ENCODE measurements around the gene FOXC1. TPM values are rescaled to one million over a fixed set of nuclear protein-coding genes. Genes with fewer than 3 reads are reported as not detected.

FOXC1 gene
- total and polyA plus RNA-seq, 2 experiments from 2014 or later, result 0.10 to 0.13 TPM

GRCh38 chr6:1643830-1644445 is 34.2 kb downstream of the FOXC1 start:
- no peak for DNase-seq (ENCODE audit: low spot score)

DNA sequence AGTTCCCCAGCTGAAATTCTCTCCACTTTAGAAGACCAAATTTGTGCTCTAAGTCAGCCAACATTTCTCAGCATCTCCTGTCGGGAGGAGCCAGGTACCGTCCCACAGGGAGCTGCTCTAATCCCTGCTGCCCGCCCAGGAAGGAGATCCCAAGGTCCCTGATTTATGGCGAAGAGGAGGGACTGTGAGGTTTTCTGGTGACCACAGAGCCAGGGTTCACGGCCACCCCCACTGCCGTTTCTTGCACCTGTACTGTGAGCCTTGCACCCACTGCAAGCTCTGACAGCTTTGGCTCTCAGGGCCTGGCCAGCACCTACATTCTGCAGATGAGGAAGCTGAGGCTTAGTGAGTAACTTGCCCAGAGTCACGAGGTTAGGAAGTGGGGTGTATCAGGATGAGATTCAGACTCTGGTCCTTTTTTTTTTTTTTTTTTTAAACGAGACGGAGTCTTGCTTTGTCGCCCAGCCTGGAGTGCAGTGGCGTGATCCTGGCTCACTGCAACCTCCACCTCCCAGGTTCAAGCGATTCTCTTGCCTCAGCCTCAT is 34.9 kb downstream of the FOXC1 start:
- Histone ChIP-seq H3K27me3 (ENCODE audit: insufficient read depth) (no peaks in the 10 kb centered on the region), H4K20me1 (replicated peaks; ENCODE audit: insufficient read depth) (no peaks in the 10 kb centered on the region), H3K79me2 (replicated peaks; ENCODE audit: insufficient read depth) (no peaks in the 10 kb centered on the region), H3F3A (replicated peaks; ENCODE audit: low read depth) (no peaks in the 10 kb centered on the region), H2AFZ (no peak overlapping the region), H3K4me1 (ENCODE audit: insufficient read depth) (no peaks in the 10 kb centered on the region), H3K9me2 (ENCODE audit: insufficient read depth) (no peaks in the 10 kb centered on the region), H3K4me2 (no peak overlapping the region), H3K36me3 (ENCODE audit: insufficient read depth) (no peaks in the 10 kb centered on the region), H3K4me3 (no peak overlapping the region), H3K27ac (ENCODE audit: low read depth) (no peak overlapping the region)
- Mint-ChIP-seq H3K27me3 (ENCODE audit: insufficient read depth, low read depth, poor library complexity) (peaks cover 17% of the 10 kb centered on the region), H3K4me1 (peaks cover 15% of the 10 kb centered on the region), H3K4me3 (no peak overlapping the region), H3K9me3 (no peaks in the 10 kb centered on the region), H3K36me3 (ENCODE audit: low read depth) (no peaks in the 10 kb centered on the region; the same call in 2 of the 3 replicates), H3K27ac (no peak overlapping the region)
- TF ChIP-seq NANOG (IDR thresholded peaks at IDR 0.05; ENCODE audit: borderline replicate concordance) (no peak), STAT1 (IDR thresholded peaks at IDR 0.05; ENCODE audit: unreplicated experiment) (no peak), ETS1 (IDR thresholded peaks at IDR 0.05) (no peak), POLR2AphosphoS5 (IDR thresholded peaks at IDR 0.05; ENCODE audit: low read depth) (no peak), EZH2phosphoT487 (IDR thresholded peaks at IDR 0.05; ENCODE audit: unreplicated experiment) (no peak), CREB1 (CRISPR knock-in tag; IDR thresholded peaks at IDR 0.05; ENCODE audit: low read depth) (no peak), REST (IDR thresholded peaks at IDR 0.05; ENCODE audit: unreplicated experiment) (no peak), CTCF (conservative IDR thresholded peaks at IDR 0.05; ENCODE audit: low read depth in 2 of 2) (no peak)
- ATAC-seq (no peak), DNase-seq (ENCODE audit: low spot score) (no peak)

More at GRCh38 chr6:1643830-1644445, 34.2 kb downstream of the FOXC1 start:
- no peak overlapping the region for H2AFZ ChIP-seq
- no peaks in the 10 kb centered on the region for H3K9me2 ChIP-seq (ENCODE audit: insufficient read depth)
- H3K27me3 ChIP-seq (ENCODE audit: insufficient read depth), result no peaks in the 10 kb centered on the region
- H3K27ac ChIP-seq (ENCODE audit: low read depth), result no peak overlapping the region
- no peaks in the 10 kb centered on the region; the same call in 2 of the 3 replicates for H3K36me3 Mint-ChIP-seq (ENCODE audit: low read depth)
- no peaks in the 10 kb centered on the region for H3K36me3 ChIP-seq (ENCODE audit: insufficient read depth)
- H3K9me3 Mint-ChIP-seq, result no peaks in the 10 kb centered on the region
- no peak overlapping the region for H3K4me2 ChIP-seq
- H3K4me1 Mint-ChIP-seq, result peaks cover 15% of the 10 kb centered on the region
- no peak overlapping the region for H3K4me3 Mint-ChIP-seq
- no peak overlapping the region for H3K27ac Mint-ChIP-seq
- H3K79me2 ChIP-seq (replicated peaks; ENCODE audit: insufficient read depth), result no peaks in the 10 kb centered on the region
- H3F3A ChIP-seq (replicated peaks; ENCODE audit: low read depth), result no peaks in the 10 kb centered on the region
- H3K4me3 ChIP-seq, result no peak overlapping the region
- no peaks in the 10 kb centered on the region for H3K4me1 ChIP-seq (ENCODE audit: insufficient read depth)
- peak; percentile 72 for ATAC-seq
- H3K27me3 Mint-ChIP-seq (ENCODE audit: insufficient read depth, low read depth, poor library complexity), result peaks cover 19% of the 10 kb centered on the region
- no peaks in the 10 kb centered on the region for H4K20me1 ChIP-seq (replicated peaks; ENCODE audit: insufficient read depth)
- TF ChIP-seq CTCF (conservative IDR thresholded peaks at IDR 0.05; ENCODE audit: low read depth in 2 of 2) (no peak), ZNF331 (CRISPR knock-in tag; IDR thresholded peaks at IDR 0.05; ENCODE audit: low read depth) (no peak), STAT1 (IDR thresholded peaks at IDR 0.05; ENCODE audit: unreplicated experiment) (no peak)
